ENCODE measurements around the gene PFKL.
"Not testable (repeated sequence)": the region's sequence is repeated elsewhere in the genome, so short reads cannot be mapped to it uniquely, and the experiment has no call there.

PFKL gene

DNA sequence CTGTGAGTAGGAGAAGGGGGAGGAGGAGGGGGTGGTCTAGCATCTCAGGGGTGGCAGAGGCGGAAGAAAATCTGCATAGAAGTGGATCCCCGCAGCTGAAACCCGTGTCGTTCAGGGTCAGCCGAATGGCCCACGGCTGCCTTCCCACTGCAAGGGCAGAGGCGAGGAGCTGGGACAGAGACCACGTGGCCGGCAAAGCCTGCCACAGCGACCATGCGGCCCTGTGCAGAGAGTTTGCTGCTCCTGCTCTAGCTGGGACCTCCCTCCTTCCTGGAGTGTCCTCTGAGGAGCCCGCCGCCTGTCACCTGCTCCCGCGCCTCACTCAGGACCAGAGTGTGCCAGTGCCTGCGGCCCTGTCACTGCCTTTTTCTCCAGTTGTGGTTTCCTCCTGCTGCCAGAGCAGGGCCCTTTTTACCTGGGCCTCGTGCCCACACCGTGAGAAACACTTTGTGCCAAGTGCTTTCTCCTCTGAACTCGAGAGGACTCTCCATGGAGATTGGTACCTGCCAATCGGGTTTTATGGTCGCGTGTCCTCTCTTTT, 48.1 kb downstream of the PFKL start:
- no peak for DNase-seq

DNA sequence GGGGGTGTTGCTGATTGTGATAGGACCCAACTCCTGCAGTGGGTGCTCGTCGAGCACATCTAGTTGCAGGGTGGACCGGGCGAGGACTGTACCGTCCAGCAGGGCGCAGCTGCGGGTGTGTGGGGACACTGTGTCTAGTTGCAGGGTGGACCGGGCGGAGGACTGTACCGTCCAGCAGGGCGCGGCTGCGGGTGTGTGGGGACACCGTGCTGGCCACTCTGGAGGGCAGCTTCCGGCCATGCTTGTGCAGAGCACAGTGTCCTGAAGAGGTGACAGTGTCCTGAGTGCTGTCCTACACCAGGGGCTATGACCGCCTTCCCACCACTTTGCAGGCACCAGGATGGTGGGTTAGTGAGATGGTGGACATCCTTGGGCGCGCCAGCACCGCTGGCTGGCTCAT, 49.0 kb downstream of the PFKL start:
- DNase-seq = no peak

DNA sequence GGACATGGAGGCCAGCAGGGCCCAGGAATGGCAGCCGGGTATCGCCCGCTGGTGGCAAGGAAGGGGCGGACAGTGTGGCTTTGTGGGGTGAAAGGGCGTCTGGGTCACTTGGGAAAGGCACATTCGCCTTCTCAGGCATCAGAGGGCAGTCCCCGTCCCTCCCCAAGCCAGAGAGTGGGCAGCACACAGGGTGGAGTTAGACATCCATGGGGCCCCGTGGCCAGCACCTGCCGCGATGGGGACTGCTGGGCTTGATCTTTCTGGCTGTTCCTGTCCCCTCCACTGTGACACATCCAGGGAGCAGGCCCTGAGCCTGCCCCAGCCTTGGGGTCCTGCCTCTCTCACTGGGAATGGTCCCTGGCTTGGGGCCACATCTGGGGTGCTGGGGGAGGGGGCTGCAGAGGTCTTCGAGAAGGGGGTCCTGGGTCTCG, 49.6 kb downstream of the PFKL start:
- no peak for DNase-seq

DNA sequence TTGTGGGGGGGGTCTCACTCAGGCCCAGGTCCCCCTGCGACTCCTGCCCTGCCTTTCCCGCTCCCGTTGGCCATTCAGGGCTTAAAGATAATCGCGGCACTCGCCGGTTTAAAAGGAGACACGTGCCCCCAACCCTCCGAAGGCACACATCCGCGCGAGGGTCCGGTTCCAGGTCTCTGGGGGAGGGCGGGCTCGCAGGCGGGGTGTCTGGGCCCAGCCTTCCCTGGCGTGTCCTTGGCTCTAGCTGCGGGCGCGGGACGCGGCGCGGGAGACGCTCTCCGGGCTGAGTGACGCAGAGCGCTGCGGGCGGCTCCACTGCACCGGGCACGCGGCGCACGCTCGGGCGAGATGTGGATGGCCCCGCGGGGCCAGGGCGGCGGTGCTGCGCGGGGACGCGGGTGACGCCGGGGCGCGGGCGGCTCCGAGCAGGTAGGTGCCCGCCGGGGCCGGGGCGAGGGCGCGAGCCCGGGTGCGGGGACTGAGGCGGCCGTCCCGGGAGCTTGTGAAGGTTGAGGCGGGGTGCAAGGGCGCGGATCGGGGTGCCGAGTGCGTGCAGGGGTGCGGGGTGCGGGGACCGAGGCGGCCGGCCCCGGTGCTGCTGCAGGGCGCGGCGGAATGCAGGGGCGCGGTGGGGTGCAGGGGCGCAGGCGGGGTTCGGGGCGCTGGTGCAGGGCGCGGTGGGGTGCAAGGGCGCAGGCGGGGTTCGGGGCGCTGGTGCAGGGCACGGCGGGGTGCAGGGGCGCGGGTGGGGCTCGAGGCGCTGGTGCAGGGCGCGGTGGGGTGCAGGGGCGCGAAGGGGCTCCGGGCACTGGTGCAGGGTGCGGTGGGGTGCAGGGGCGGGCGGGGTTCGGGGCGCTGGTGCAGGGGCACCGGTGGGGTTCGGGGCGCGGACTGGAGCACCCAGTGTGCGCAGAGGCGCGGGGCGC, 50.3 kb downstream of the PFKL start:
- DNase-seq = no peak

DNA sequence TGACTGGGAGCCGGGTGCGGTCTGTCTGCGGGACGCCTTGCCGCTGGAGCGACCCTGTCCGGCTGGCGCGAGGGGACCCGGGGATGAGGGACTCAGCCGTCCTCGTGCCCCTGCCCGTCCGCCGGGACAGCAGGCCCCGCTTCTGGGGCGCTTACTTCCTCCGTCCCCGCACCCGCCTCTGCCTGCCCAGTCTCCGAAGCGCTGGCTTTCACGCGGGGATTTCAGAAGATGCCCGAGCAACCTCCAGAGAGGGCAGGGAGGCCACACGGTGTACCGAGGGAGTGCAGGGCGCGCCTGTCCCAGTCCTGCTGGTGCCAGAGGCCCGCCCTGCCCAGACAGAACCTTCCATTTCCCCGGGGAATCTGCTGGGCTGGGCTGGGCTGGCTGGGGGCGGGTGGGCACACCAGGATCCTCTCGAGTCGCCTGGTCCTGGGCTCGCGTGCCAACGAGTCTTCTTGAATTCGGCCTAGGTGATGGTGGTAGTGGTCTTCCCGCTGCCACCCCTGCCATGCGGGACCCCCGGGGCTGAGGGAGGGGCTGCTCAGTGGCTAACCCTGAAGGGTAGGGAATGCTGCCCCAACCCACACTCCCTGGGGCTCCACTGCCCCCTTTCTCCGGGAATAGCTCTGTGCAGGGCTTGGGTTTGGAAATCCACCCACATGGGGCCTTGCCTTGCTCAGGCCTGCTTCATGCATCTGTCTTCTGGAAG, 51.1 kb downstream of the PFKL start:
- no peak for DNase-seq

DNA sequence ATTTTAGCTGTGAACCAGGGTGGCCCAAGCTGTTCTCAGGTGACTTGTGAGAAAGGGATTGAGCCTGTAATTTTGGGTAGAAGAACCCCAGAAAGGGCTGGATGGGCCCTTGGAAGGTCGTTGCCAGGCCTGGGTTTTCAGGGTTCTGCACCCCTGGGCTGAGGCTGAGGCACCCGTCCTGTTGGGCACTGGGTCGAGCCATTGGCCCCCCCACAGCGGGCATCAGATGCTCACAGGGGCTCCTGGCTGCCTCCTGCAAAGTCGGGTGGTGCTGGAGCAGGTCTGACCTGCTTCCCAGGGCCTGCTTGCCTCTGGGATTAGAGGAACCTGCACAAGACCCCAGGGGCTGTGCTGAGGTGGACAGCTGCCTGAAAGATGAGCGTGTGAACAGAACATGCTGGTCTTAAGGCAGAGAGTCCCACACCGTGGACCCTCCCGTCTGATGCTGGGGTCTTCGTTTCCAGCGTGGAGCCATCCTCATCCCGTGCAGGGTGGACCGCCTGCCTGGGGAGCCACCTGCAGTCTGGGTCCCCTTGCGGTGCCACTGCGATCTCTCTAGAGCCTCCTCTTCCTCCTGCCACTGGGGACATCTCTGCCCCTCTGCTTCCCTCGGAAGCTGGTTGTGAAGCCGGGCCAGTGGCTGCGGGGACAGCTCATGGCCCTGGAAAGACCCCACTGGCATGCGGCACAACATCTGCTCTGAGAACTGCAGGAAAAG, 51.8 kb downstream of the PFKL start:
- DNase-seq = no peak

DNA sequence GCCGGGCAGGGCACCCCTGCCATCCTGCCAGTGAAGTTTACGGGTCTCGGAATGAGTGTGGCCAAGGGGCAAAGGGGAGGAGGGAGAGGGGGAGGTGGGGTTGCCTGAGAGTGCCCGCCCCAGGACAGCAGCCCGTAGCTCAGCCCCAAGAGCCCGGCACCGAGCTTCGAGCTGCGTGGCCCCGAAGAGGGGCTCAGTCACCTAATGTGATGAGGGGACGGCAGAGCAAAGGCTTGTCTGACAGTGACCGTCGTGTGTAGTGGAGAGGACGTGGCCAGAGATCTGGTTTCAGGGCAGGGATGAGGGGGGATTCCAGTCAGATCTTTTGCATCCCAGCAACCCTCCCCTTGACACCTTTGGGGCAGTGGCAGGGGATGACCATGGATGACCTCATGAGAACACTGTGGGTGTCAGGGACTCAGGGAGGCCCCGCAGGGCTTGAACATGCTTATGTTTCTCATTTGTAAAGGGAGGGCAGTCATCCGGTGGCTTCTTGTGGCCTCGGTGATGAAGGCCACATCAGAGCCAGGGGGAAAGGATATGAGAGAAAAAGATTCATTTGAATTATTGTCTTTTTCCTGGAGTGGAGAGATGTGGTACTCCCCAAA, 52.5 kb downstream of the PFKL start:
- DNase-seq = no peak

DNA sequence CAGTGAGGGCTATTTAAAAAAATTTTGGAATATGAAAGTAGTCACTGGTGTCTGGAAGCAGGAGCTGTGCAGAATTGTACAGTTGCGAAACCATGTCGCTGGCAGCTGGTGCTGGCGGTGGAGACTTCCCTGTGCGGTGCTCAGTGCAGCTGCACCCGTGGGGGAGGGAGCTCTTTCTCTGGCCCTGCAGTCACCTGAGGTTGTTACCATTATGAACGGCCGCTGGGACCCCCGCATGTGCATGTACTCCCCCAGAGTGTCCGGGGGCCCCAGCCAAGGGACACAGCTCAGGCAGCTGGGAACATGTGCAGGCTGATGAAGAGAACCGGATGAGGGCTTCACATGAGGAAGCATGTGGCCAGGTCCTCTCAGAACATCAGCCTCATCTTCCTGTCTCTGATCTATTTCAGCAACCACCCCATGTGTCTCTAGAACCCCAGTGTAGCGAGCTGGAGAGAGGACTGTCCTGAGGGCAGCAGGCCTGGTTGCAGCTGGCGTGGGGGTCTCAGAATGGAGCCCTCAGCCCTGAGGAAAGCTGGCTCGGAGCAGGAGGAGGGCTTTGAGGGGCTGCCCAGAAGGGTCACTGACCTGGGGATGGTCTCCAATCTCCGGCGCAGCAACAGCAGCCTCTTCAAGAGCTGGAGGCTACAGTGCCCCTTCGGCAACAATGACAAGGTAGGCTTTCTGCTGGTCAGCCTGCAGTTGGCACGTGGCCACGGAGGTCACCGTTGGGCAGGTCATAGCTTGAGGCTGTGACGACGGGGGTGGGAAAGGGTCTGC, 53.5 kb downstream of the PFKL start, which contains the start of gene TRPM2:
Gene TRPM2, plus strand, starts transcription at position 431 of the 780 bp plus-strand sequence. Its CDS starts 80 bp downstream, at position 511.
- DNase-seq = peak; percentile 31

DNA sequence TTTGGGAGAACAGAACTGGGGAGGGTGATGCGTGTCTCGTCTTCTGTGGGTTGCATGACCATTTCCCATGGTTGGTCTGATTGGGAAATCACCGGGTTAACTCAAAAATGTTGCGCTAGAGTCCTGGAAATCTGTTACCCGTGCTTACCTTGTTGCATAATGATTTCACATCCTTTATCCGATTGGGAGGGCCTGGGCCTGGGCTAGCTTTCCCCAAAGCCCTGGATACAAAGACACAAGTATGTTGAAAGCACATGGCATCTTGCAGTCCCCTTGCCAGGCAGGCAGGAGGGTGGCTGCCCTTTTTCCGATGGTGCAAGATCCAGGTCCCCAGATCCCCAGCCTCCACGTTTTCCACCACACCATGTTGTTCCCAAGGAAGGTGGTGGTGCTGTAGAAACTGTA, 54.1 kb downstream of the PFKL start:
- no peak for DNase-seq

DNA sequence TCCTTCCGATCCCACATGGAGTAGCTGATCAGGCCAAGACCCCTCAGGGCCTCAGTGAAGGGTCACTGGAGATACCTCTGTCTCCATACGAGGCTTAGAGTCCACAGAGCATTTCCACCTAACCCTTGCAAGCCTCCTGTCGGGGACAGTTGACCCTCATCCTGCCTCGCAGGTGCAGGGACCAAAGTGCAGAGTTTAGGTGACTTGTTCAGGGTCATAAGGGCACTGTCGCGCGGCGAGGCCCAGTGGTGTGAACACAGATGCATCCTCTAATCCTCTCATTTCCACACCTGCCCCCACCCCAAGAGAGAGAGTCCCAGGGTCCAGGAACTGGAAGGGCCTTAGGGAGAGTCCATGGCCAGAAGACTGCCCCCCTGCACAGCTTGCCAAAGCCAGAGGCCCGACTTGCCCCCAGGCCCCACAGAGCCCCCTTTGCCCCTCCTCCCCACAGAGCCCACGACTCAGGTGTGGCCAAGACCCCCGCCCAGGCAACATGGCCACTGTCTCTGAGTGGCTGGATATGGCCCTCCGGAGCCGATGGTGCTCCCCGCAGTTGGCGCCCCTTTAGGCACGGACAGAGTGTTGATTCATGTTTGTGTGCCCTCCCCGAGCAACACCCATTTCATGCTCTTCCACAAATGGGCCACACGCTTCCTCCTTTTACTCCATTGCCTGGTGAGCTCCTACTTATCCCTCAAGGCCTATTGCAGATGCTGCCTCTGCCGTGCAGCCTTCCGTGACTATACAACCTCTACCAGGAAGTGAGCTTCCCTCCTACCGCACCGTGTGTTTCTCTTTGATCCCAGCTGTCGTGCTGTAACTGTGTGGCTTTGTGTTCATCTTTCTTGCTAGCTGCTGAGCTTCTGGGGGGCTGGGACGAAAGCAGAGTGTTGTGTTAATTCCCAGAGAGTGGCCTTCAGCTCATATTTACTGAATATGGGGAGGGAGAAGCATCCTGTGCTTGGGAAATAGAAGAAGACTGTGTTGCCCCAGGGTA, 55.2 kb downstream of the PFKL start:
- DNase-seq = no peak

DNA sequence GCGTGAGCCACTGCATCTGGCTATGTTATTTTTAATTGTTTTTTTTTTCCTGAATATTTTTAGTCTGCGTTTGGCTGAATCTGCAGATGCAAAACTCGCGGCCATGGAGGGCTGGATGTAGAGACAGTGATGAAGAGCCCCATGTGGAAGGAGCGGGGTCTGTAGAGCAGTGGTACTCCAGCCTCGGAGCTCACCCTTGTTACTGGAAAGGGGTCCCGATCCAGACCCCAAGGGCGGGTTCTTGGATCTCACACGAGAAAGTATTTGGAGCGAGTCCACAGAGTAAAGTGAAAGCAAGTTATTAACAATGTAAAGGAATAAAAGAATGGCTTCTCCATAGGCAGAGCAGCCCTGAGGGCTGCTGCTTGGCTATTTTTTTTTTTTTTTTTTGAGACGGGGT, 56.3 kb downstream of the PFKL start:
- DNase-seq = no peak

DNA sequence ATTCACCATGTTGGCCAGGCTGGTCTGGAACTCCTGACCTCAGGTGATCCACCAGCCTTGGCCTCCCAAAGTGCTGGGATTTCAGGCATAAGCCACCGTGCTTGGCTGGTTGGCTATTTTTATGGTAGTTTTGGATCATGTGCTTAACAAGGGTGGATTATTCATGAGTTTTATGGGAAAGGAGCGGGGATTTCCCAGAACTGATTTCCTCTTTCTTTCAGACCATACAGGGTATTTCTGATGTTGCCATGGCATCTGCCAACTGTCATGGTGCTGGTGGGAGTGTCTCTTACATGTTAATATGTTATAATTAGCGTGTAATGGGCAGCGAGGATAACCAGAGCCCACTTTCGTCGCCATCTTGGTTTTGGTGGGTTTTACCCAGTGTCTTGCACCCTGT, 56.8 kb downstream of the PFKL start:
- DNase-seq = no peak

DNA sequence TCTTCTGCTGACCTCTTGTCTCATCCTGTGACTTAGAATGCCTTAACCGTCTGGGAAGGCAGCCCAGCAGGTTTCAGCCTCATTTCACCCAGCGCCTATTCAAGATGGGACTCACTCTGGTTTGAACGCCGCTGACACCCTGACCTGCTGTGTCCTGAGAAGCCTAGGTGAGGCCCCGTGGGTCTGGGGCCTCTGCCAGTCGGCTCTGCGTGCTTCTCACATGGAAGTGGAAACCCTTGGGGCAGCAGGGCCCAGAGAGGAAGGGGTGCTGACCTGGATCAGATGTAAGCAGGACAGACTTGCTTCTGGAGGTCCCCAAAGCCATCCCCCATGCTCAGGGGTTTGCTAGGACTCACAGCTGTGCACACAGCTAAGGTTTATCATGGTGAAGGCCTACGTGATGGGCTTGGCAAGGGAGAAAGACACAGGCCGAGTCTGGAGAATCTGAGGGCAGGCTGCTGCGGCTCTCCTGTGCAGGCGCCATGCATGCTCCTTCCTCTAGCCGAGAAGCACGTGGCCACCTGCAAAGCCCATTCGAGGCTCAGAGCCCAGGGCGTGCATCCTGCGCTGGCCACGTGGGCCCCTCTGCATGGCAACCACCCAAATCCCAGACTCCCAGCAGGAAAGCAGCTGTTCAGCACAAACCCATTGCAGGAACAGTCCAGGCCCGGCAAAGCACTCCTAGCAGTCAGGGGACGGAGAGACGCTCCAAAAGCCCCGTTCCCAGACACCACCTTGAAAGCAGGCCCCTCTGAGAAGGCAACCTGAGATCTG, 57.4 kb downstream of the PFKL start:
- DNase-seq = no peak

DNA sequence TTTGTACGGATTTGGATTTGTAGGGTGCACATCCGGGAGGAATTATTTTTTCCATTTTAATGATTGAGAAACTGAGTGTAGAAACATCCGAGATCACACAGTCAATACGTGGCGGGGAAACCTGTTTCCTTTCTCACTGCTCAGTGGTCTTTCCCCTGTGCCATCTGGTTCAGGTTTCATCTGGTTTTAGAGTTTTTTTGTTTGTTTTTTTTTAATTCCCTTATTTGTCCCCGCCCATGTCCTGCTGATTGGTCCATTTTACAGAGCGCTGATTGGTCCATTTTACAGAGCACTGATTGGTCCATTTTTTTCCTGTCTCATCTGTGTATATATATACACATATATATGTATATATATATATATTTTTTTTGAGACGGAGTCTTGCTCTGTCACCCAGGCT, 59.5 kb downstream of the PFKL start:
- DNase-seq = no peak

DNA sequence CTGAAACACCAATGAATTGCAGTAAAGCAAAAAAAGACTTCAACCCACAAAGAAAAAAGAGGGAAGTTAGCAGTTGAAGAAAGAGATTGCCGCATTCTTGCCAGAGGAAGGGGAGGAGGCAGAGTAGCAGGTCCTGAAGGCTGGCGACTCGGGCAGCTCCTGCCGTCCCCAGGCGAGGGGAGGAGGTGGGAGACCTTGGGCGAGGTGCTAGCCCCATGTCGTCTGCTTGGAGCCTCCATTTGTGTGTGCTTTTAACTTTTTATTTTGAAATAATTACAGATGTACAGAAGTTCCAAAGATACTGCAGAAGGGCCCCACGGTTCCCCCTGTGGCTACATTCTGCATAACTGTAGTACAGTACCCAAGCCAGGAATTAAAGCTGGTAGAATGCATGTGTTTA, 60.3 kb downstream of the PFKL start:
- DNase-seq = no peak

DNA sequence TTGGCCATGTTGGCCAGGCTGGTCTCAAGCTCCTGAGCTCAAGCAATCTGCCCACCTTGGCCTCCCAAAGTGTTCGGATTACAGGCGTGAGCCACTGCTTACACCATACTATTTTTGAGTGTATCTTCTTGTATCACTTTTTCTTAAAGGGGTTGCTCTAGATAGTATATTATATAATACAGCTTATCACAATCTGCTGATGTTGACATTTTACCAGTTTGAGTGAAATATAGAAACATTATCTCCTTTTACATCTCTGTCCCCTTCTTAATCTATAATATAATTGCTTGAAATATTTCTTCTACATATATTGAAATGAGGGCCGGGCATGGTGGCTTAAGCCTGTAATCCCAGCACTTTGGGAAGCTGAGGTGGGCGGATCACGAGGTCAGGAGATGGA, 62.0 kb downstream of the PFKL start:
- DNase-seq = not testable (repeated sequence)

DNA sequence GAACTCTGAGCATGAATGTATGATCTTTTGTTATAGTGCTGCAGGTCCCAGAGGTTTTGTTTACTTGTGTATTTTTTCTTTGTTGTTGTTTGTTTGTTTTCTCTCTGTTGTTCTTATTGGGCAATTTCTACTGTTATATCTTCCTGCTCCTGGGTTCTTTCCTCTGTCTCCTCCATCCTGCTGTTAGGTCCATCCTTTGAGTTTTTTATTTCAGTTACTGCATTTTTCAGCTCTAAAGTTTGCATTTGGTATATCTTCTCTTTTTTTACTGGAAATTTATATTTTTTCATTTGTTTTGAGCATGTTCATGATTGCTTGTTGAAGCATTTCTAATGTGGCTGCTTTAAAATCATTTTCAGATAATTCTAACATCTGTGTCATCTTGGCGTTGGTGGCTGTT, 63.4 kb downstream of the PFKL start:
- DNase-seq = no peak

DNA sequence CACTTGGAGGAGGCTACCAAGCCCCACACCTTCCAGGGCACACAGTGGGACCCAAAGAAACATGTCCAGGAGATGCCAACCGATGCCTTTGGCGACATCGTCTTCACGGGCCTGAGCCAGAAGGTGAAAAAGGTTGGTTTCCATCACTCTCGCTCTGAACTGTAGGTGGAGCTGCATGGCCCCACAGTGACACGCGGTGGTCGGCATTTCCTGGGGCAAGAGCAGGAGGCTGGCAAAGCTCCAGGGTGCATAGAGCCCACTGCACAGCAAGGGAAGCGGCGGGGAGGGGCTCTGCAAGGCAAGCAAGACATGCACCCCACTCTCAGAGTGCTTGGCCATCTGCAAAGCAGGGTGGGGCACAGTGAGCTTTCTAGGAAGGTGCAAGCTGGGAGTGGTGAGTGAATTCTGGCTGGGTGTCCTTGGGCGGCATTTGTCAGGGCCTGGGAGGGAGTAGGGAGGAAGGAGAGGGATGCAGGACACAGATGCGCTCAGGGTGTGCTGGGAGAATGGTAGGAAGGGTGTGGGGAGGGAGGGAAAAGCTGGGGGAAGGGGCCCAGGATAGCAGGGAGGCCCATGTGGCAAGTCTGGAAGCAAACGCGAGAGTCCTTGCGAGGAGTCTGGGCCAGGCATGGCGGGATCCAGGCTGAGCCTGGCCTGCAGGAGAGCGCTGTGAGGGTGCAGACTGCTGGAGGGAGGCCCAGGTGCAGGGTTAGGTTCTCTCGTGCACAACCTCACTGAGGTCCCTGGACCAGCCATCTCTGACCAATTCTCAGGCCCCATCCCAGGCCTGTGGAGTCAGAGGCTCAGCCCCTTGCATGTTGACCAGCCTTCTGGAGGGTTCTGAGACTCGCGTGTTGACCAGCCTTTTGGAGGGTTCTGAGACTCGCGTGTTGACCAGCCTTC, 64.5 kb downstream of the PFKL start:
- no peak for DNase-seq

Measured in CD4-positive, alpha-beta T cell treated with Interleukin-10 for 1 hour (primary cell).